NCI-H524 (cell line): ENCODE data around the gene KANSL1L.

ENCODE experiments used
- DNase-seq, 2 experiments: peaks; one replicate each; lab custom pipeline; 2025; lab: John Stamatoyannopoulos, UW

KANSL1L gene

DNA sequence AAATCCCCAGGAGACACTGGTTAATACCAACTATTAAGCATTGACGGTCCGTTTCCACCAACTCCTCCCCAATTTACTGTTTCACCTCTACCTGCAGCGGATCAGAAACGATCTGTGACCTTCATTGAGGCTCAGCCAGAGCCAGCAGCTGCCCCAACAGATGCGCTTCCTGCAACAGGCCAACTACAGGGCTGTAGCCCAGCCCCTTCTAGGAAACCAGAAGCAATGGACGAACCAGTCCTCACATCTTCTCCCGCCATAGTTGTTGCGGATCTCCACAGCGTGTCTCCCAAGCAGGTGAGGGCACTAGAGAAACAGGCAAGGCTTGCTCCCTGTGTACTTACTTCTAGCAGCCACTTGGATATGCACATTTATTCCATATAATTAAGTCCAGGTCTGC lies 177.2 kb downstream of the KANSL1L start:
- DNase-seq: no peak

DNA sequence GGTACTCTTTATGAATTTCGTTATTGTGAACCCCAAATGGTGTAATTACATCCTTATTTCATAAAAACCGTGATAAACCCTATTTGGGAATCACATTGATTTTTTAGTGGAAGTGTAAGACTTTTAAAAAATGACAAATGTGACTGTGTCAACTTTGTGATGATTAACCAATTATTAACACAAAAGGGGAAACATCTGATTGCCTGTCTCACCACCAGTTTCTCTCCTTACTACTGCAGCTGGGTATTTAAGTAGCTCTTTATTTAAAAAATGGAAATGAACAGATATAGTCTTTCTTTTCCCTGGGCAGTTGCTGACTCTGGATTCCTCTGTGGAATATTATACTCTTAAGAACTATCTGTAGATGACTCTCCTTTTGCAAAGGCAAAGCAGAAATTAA lies 180.4 kb downstream of the KANSL1L start:
- no peak for DNase-seq

DNA sequence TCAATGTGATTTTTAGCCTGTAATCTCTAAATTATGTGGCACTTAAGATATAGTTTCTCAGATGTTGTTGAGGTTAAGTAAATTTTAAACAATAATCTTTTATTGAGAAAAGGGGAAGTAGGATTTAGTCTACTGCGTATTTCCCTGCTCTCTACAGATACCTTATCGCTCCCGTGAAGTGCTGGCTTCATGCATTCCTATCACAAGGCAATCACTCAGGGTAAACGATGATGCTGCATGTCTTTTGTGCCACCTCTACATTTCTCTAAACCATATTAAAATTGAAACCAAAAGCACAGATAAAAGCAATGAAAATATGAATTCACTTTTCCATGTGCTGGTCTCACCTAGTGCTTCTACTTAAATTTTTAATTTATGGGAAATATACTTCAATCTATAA lies 183.2 kb downstream of the KANSL1L start:
- no peak for DNase-seq

DNA sequence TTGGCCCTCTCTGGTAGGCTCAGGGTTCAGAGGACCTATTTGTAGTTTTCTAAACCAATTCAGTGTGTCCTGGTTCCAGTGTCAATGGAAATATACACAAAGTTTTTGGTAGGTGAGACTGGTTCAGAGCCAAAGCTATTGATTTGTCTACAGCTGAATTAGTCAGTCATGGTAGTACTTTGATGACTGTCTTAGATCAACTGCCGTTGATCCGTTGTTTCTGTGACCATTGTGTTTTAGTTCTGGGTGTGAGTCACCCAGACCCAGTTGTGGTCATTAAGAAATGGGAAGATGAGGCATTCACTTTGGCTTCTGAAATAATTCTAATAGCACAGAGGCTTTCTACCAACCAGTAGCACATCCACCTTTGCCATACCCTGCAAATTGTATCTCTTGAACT lies 184.8 kb downstream of the KANSL1L start:
- no peak for DNase-seq

DNA sequence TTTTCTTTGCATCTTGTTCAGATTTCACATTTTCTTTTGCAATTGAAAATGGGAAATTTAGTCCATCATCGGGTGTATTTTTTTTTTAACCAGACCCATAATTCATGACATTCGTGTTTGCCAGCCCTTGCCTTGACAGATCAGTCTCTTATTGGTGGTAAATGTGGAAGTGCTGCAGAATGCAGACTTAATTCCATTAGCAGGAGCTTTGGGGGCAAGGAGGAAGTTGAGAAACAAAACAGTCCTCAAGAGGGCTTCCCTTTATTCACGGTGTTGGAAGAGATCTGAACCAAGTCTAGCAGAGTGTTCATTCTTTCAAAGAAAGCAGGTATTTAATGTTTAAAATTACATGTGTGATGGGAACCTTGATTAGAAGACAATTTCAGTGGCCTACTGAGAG lies 185.3 kb downstream of the KANSL1L start:
- DNase-seq: no peak

DNA sequence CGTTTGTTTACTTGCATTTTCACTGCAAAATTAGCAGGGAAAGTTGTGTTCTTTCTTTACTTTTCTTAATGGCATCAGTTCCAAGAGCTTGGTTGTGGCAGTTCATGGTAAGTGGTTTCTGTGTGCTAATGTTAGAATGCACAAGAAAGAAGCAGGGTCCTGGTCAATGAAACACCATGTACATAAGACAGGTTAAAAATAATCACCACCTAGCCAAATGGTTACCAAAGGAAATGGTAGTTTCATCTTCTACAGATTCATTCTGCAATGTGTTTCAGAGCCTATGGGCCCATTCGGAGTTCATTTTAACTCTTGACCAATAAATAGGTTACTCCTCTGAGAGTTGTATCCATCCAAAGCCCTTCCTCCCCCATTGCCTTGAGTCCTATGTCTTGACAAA lies 186.9 kb downstream of the KANSL1L start:
- DNase-seq: no peak

DNA sequence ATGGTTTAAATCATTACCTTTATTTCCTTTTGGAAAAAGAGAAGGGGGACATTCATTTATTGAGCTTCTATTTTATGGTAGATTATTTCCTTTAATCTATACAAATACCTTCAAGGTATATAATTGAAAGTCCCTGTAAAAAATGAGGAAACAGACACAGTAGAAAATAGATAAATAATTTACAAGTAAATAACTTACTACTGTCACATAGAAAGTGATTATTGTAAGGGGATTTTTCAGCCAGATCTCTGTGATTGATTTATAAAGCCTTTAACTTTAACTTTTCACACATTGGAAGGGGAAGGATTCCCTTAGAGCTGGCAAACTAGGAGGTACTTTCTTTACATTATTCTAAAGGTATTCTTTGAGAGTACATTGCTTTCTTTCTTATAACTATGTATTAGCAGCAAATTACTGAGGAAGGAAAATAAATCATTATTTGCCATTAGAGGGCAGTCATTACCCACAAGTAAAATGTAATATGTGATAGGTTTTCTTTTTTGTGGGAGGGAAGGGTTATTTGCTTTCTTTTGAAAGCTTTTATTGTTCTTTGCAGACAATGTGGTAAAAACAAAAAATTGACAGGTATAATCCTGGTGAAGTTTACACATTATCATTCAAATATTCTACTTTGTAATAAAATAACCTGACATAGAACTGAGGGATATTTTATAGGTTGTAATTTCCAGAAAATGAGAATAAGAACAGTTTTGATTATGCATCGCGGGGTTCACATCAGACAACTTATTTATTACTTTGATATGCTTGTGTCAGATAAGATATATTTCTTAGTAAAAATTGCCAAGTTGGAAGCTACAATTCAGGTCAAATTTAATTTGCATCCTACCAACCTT lies 193.6 kb downstream of the KANSL1L start:
- peak in 1 of 2 experiments; percentile 41 for DNase-seq

DNA sequence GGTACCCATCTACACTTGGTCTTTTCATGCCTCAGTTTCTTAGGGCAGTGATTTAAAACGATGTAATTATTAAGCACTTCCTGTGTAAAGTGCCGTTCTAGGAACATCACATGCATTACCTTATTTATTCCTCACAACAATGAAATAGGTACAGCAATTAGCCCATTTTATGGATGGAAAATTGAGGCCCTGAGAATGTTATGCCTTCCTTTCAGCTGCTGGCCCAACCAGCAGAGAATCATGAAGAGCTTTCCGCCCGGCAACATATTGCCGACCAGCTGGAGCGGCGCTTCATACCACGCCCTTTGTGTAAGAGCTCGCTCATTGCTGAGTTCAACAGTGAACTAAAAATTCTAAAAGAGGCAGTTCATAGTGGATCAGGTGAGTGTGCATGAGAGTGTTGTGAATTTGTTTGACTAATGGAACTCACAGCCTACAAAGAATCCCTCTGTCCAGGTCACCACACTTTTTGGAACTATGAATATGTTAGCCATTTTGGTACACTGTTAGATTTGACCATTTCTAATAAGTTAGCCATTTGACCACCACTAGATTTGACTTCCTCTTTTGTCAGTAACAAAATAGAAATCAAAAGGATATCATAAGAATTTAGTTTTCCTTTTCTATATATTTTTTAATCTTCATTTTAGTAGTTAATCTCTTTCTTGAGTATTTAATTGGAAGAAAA lies 194.4 kb downstream of the KANSL1L start:
- DNase-seq: no peak

DNA sequence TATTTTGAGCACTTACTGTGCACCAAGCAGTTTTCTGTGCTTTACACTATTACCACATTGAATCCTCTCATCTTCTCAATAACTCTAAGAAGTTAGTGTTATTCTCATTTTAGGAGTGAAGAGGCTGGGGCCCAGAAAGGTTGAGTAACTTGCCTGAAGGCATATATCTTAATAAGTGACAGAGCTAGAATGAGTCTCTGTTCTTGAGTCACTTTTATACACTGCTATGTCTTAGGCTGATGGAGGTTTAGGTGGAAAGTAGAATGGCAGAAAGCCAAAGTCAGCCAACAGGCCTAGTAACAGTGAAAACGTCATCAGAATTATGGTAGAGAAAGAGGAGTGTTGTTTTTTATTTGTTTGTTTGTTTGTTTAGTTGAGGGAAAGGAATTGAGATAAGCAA lies 196.6 kb downstream of the KANSL1L start:
- no peak for DNase-seq

DNA sequence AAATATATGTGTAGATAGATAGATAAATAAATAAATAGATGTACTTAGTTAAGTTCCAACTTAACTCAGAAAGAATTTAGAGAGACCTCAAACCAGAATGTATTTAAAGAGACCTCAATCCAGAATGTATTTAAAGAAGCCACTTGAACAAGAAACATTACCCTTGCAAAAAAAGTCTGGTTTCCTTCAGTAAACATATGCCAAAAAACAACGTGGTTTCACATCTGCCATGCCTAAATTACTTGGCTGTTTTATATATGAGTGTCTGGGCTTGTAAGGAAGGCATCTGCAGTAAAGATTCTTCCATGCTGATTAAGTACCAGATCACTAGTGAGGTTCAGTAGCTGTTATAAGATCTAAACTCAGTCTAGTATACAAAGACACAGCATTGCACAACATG lies 197.9 kb downstream of the KANSL1L start:
- no peak for DNase-seq
